Ecto neural progenitor cell (in vitro differentiated cells): ENCODE results near the gene KHDC4.

ENCODE experiments used
- DNase-seq: peaks from one replicate; pipeline ENCODE4 v3.0.0-alpha.2; 2018; ENCODE audit warnings: low spot score

The KHDC4 gene

DNA sequence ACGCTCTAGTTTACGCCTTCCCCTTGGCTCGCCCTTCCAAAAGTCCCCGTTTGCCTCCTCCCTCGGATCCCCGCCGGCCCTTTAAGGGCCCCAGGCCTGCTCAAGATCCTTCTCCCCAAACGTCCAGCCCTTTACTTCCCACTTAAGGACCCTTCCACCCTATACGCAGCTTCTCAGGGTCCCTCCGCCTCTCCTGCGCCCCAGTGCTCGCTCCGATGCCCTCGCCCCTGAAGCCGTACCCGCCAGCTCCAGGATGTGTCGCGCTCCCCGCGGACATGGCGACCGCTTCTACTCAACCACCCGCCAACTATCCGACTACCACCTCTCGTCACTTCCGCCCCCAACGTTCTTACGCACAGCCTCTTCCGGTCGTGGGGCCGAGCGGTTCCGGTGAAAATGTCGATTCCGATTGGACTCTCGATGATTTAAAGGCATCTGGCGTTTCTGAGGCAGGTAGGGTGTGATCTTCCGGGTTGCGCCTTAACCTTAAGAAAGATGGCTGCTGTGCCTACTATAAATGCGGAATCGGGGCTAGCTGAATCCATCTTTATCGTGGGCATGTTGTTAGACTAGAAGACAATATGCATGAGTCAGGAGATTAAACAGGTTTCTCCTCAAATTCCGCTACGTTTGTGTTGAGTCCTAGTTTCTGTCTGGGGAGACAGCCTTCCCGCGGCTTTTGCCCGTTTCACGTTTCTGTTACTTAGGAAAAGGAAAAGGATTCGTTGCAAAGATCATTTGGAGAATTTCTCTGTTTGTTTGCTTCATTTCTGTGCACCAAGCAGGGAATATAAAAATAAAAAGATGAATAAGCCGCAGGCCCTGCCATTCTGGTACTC lies at the start of gene KHDC4:
KHDC4 (minus strand) TSS at position 317 of the 839 bp plus-strand sequence; CDS start at position 277, 40 bp downstream.
- peak; percentile 93 for DNase-seq

DNA sequence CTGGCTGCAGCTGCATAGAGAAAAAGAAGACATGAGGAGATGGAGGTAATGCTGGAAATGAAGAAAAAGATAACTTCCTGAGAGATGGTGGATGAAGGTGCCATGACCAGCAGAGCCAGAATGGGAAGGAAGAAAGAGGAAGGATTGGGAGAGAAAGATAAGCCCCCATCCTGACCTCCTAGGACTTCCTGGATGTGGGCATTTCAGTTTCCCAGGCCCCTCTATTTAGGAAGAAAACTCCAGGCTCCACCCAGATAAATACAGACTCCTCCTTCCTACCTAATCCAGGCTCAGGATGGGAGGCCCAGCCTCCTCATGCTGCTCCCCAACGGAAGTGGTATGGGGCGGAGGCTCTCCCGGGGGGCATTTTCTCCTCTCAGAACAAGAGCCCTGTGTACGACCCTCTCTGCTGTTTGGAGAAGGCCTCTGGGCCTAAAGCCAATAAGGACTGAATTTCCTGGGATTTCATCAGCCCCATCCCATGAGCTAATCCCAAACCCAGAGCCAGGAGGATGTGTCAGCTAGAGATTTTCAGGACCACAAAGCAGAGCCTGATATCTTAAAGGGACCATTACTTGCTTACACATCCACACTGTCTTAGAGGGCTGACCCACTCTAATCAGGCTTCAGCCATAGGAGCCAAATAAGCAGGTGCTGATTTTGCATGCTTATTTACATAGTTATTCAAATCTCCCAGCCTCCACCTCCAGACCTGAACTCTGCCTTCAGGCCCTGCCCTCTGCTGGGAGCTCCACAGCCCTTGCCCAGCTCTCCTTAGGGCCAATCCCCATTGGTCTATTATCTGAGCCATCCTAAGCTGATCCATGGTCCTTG lies 49.2 kb upstream of the KHDC4 start:
- peak; percentile 50 for DNase-seq

DNA sequence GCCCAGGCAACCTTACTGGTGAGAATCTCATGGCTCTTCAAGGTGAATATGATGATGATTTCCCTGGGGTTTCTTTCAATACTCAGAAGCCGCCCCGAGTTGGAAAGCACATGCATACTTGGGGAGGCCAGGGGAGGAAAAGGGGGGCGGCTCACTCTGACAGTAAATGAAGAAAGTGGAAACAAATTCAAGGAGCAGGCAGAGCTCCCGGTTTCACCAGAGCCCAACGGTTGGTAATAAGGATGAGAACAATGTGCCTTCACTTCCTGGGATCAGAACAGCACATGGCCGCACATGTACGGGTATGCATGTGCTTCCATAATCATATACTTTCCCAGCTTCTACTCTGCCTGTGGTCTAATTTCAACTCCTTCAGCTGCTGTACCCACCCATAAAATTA lies 47.9 kb upstream of the KHDC4 start:
- no peak for DNase-seq

DNA sequence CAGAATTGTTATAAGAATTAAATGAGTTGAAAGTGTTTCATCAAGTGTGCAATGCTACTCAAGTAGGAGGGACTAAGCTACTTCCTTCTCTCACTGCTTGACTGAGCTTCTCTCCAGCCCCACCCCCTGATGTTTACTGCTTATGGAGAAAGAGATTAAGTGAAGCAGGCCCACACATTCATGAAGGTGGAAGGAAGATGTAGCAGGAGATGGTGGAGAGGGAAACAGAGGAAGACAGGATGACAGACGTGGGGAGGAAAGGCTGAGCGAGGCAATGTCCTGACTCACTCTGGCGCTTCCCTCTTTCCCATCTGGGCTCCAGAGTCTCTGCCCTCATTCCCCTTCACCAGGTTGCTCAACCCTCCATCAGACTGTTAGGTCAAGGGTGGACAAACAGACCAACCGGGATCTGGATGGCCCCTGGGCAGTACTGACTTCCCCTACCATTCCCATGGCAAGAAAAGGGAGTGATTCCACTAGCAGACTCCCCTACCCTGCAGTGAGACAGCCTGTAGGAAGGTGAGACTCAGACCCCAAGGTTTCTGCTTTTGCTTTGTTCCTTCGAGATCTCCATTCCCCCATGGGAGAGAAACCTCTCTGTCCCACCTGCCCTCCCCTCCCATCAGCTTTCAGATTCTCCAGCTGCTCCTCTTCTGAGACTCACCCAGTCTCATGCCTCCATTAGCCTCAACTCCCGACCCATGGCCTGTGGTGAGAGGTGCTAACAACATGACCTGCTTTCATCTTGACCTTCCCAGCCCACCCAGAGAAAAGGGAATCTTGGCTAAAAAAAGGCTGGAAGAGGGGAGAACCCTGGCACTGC lies 47.3 kb upstream of the KHDC4 start:
- DNase-seq = peak; percentile 29

DNA sequence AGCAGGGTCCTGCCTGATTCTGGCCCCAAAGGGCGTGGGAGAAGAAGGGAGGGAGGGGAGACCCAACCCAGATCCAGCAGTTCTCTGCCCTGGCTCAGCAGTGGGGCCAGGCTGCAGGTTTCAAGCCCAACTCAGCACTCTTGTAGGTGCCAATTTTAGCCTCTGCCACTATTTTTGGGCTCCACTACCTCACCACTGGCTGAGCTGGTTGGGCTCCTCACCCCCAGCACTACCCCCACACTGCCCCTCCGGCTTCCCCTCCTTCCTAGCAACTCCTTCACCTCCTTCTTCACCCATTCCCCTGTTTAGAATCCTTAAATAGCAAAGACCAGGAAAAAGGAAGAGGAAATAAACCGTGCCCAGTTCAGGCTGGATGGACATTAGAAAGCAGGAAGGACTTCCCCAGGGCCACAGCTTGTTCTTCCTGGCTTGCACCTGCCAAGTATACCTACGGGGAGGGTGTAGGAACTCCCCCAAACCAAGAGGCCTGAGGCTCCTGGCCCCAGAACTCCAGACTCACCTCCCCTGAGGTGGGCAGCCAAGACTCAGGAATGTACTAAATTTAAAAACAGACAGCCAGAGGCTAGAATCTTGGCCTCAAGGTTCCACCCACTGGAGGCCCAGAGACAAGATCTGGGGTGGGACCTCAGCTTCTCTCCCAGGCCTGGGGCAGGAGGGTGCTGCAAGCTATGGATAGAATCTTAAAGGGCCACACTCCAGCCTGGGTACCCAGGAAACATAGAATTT lies 45.6 kb upstream of the KHDC4 start:
- DNase-seq = no peak

DNA sequence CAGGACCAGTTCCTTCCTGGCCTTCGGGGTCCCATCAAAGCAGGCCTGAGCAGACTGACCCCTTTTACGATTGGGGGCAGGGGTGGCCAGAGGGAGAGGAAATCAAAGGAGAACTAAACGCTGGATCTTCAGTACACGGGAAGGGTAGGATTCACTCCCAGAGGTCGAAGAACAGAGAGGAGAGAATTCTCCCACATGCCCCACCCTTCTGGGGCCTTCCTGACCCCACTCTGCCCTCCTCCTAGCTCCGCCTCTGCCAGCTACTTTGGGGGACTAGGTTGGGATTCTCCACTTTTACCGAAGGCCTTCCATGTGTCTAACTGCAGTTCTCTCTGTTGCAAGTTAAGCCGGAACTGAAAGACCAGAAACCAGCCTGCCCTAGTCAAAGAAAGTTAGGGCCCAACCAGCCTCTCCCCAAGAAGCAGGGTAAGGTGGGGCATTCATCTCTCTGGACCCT lies 44.8 kb upstream of the KHDC4 start:
- DNase-seq = no peak

DNA sequence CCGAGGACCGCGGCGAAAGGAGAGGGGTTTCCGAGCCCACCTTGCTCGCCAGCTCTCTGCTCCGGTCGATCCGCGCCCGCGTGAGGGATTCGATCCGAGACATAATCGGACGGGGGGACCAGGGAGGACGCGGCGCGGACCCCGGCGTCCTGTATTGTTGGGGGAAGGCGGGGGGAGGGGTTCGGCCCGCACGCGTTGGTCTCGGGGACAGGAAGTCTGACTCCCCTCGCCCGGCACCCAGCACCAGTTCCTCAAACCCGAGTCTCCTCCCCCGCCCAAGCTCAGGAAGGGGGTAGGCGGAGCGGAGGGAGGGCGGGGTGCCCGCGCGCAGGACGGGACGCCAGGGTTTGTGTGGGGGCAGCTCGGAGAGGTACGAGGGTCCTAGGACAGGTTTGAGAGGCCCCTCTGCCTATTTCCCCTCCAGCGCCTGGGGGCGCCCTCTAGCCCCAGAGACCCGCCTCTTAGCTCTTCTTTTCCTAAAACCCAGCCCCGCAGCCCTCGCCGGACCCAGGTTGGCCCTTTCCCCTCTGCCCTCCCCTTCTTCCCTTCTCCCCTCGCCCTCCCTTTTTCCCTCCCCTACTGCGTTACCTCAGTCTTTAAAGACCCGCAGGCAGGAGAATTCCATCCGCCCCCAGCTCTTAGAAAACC lies 44.2 kb upstream of the KHDC4 start, which contains the start of gene ARHGEF2:
ARHGEF2 (minus strand) TSS at position 223 of the 648 bp plus-strand sequence; CDS start at position 103, 120 bp downstream.
- peak; percentile 92 for DNase-seq

DNA sequence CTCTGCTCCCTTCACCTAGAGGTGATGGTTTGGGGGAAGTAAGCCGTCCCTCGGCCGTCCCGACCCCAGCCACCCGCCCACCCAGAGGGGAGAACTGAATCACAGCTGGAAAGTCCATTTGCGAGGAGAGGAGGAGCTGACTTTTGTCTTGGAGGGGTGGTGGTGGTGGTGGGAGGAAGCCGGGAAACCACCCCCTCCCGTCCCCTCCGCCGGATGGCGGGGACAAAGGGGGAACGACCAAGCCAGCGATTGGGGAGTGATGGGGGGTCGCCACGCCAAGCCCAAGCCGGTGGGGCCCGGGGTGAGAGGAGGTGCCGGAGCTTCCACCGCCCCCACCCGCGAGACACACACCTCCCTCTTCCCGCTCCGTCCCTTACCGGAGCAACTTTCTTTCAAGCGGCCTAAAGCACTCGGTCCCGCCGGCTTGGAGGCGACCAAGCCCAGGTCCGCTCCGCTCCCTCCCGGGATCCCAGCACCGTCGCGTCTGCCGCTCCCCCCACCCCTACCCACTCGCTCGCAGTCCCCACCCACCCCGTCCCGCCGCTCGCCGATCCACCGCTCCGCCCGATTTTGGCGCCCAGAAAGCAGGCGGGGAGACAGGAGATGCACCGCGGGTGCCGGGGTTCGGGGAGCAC lies 43.6 kb upstream of the KHDC4 start:
- DNase-seq = peak; percentile 76

DNA sequence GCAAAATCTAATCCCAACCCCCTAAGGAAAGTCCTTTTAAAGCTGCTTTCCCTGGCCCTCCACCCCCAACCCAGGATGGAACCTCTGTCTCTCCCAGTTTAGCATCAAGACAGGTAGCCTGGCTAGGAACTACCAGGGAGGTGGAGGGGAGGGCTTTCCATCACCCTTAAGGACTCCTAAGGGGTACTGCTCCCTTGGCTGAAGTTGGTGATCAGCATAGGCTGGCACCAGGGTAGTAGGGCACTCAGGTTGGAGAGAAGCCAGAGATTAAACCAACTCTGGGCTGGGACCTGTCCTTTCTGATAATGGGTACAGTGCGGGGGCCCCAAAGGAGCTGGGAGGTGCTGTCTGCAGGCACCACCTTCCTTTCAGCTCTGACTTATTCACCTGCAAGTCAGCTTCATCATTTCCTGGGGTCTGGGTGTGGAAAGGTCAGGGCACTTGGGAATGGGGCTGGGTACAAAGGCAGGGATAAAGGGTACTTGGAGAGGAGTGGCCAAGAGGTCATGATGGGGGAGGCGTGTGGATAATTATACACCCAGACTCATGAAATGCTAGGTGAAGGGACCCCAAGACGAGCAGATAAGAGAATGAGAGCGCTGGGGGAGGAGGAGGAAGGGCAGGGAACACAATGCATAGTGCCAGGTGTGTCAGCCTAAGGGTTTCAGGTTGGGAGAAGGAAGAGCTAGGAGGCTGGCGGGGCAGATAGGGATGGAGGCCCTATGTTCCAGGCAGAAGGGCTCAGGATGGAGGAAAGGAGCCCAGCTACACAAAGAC lies 42.9 kb upstream of the KHDC4 start:
- DNase-seq = peak; percentile 50

DNA sequence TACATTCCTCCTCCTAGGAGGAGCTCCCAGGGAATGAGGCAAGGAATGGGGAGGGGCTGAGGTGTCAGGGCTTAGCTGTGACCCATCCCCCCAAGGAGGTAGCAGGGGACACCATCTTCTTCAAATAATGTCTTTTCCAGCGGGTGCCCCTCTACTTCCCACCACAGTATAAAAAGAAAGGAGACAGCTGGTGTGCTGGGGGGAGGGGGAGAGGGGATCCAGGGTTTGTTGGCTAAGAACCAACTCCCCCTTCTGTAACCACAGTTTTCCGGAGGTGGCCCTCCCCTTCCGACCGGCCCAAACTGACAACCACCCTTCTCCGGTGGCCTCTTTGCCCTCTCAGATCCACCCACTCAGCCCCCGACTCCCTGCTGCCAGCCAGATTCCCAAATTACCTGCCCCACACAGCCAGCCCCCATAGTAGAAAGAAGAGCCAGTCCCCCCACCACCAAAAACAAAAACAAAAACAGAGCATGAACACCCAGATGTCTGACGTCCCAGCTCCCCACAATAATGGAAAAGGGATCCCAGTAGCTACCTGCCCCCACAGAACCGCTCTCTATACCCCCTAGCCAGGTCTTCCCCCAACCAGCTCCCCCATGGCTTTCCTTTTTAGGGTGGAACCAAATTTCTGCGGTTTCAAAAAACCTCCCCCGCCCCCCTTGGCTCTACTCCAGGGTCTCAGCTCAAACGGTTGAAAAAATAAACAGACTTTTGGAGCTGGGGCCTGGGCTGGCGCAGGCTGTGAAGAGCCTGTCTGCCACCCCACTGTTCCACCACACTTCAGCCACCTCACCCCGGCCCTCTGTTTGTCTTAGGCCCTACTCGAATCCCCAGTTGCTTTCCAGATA lies 42.1 kb upstream of the KHDC4 start:
- DNase-seq = no peak

DNA sequence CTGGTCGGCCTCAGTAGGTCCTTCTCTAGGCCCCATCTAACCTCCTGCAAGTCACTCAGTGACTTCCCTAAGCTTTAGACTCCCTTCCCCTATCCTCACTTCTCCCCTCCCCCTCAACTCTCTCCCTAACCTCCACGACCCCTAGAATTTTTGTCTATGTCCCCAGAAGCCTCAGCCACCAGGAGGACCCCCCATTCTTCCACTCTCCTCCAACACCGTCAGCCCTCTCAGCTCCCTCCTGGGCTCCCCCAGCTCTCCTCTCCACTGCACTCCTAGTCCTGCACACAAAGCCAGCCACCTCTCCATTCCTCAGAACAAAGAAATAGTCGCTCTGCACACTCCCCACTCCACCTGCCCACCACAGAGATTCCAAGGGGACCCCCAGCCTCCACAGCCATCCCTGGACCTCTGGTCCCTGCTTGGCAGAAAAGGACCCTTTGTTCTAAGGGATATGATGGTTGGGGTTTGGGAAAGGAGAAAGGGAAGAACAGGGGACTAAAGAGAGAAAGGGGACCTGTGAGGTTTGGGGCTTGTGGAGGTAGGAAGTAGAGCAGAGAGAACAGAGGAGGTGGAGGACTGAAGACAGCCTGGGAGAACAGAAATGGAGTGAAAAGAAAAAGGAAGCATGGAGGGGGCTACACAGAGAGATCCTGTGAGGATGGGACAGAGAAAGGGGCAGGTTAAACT lies 41.3 kb upstream of the KHDC4 start:
- DNase-seq = no peak

DNA sequence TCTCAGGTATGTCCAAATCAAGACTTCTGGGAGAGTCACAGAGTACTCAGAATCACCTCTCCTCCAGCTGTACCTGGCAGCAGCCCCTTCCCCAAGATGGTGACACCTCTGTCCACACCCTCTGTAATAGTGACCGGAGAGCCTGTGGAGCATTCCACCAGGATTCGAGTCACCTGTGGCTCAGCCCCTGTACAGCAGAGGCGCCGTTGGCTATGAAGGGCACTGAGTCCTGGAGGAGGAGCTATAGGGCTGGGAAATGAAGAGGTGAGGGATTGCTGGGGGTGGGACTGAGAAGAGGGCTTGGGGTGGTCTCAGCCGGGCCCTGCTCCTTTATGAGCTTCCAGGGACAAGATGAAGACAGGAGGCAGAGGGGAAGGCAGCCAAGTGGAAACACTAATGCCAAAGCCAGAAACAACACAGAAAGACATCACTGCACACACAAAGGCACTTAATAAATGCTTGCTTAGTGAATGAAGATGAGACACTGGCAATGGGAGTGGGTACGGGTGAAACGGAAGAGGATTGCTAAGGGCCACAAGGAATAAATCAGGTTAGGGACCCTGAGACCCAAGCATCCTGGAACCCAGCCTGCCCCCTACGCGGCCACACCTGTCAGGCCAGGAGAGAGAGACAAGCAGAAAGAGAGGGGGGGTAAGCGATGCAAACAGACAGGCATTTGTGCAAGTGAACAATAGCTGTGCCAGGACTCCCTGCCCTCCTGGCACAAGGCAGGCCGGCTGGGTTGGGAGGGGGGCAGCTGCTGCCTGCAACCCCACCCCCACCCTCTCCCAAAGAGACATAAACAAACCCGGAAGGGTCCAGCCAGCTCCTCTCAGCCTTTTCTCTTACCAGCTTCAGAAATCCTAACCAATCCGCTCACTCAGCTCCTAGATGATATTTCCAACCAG lies 40.2 kb upstream of the KHDC4 start:
- no peak for DNase-seq

DNA sequence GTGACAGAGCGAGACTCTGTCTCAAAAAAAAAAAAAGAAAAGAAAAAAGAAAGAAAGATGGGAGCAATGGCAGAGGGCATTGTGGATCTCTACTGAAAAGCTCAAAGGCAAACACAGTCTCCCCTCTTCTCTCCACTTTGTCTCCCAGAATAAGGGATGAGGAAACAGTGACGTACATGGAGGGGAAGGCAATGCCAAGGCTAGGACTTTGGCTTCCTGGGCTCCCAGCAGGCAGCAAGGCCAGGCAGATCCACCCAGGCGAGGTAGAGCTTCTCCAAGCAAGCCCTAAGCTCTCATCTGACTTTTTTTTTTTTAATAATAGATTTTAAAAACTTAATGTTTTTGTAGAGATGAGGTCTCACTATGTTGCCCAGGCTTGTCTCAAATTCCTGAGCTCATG lies 39.5 kb upstream of the KHDC4 start:
- DNase-seq = no peak

DNA sequence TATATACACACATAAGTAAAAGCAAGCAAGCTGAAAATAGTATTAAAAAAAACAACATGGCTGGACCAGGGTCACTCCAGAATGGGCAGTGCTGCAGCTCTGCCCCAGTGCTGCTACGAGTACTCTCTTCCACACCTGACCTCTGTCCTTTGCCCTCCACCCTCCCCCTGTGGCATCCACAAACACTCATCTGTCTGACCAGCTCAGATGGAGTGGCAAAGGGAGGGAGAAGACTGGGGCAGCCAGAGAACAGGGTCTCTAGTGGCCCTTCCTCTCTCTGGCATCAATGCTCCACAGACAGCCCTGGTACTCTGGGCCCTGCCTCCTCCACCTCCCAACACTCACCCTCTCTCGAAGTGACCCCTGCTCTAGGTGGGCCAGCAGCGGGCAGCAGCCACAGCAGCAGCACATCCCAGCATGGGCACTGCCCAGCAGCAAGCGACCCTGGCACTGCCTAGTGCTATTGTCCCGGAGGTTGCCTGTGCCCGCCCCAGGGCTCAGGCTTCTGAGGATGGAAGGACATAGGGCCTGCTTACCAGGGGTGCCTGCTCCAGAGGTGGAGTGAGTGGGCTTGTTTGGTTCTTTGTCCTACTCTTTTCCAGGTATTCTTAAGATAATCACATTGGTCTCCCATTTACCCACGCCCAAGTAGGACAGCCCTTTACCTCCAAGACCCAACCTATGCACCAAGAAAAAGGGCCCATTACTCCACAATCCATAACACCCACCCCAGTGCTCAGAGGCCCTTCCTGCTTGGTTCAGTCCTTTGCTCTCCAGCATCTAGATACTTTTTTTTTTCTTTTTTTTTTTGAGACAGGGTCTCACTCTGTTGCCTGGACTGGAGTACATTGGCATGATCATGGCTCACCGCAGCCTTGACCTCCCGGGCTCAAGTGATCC lies 37.9 kb upstream of the KHDC4 start:
- no peak for DNase-seq

DNA sequence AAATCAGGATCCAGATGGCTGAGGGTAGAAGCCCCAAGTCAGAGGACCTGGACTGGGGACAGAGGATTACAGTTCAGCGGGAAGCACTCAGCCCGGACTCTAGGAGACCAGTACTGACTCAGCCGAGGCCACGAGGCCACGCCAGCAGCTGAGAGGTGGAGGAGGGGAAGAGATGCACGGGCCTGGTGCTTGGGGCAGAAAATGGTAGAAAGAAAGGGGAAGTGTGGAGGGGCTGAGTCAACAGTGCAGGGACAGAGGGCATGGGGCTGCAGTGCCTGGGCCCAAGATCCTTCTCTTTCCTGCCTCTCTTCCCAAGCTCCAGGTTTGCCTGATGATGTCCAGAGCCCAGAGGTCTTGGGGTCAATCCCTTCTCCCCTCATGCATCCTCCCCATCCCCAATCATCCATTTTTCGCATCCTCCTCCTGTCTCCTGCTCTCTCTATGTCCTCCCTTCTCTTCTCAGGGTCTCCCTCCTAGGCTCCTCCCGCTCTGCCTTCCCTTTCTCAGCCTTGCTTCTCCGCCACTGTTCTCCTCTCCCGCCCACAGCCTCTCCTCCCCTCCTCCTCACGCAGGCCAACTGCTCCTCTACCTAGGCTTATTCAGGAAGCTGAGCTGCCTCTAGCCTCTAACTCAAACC lies 36.4 kb upstream of the KHDC4 start:
- DNase-seq = no peak
